GM18867 (cell line): ENCODE data around the gene SERPINB5.

Experiments
- ATAC-seq: cut with Tn5 transposase; IDR thresholded peaks from one replicate; pipeline ENCODE4 v1.9.1; 2021; ENCODE audit warnings: mild to moderate bottlenecking, moderate library complexity; ENCODE audit not compliant: unreplicated experiment

SERPINB5 gene

DNA sequence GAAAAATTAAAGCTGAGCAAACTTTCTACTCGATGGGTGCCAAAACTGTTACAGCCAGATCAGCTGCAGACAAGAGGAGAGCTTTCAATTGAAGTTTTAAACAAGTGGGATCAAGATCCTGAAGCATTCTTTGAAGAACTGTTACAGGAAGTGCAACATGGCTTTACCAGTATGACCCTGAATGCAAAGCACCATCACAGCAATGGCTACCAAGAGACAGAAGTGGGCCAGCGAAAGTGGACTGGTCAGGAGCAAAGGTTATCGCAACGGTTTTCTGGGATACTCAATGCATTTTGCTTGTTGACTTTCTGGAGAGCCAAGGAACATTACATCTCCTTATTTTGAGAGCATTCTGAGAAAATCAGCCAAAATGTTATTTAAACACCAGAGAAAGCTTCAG is 9.1 kb upstream of the SERPINB5 start:
- ATAC-seq: no peak

GRCh38 chr18:63468575-63468974 is 8.2 kb upstream of the SERPINB5 start:
- no peak for ATAC-seq

DNA sequence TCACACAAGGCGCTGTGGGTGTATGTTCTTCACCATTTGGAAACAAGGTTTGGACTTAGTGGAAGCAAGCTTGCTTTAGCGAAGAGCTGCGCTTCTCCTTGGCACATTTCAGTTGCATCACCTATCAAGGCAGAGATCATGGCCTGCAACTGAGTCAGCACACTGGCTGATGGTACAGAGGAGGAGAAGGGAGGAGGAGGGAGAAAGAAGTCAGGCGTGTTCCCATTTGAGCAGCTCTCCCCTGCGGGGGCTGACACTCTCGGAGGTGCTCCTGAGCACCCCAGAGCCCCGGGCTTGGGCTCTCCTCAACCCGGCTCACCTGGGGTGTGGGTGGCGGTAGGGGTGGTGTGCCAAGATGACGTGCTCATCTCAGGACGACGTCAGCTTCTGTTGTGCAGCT is 6.0 kb upstream of the SERPINB5 start:
- ATAC-seq: no peak

DNA sequence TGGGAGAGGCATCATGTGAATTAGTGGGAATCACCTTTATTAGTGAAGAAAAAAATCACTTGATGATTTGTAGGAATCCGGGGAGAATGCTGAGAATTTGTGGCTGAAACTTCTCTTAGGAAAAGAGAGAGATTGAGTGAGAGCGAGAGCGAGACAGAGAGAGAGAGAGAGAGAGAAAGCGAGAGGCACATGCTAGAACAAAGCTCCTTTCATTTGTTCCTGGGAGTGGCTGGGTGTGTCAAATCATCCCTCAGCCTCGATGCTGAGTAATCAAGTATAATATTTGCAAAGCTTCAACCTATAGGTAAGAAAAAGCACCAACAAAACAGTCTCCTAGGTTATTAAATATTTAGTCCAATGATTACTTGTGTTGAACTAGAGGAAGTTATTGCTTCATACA is 4.4 kb upstream of the SERPINB5 start:
- no peak for ATAC-seq

DNA sequence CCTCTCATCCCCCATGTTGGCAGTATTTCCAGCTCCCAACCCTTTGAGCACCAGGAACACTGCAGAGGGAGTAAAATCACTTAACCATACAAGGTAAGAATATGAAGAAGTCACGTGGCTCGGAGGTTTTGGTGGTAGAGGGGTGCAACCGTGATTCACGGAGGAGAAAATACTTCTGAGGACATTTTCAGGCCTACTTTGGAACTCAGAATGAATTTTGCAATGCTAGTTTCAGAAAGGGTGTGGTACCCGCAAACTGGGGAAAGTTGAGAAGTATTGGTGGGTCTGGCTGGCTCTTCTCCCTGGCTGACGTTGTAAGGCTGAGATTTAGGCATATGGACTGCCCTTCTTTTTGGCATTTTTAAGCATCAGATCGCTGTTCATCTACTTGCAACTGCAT is 442 bp downstream of the SERPINB5 start:
- ATAC-seq: no peak

DNA sequence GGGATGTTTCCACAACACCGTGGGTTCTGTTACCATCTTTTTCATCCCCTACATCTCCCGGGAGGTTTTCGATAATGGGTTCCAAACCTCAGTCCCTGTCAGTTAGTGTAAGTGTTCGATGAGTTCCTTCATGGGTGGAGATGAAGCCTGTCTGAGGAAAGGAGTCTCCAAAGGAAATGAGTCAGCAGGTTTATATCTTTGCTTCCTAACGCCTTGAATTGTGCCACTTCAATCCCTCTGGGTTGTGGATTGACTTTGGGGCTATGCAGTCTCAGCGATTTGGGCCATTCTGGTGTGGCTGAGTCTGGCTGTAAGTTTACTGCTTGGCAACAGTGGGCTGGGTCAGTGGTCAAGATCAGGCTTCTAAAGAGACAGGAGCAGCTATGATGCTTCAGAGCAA is 1.2 kb downstream of the SERPINB5 start:
- ATAC-seq: no peak

- ATAC-seq: no peak
Measured at GRCh38 chr18:63479826-63480225, 3.1 kb downstream of the SERPINB5 start.

- no peak for ATAC-seq
Measured at GRCh38 chr18:63480476-63480875, 3.7 kb downstream of the SERPINB5 start.

DNA sequence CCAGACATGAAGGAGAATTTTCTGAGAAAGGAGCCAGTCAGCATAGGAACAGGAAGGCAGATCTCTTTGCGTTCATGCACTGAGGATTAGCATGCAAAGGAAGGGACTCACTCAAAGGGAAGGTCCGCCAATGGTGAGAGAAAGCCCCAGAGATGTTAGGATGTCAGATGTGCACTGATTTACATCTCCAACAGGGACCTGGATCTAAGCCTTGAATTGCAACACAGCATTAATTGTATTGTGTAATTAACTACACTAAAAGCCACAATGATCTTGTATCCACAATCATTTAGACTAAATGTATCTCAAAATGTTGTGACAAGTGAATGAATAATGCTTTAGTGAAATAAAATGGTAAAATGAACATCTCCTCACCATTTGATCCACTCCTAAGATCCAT is 4.2 kb downstream of the SERPINB5 start:
- ATAC-seq: no peak

- ATAC-seq: no peak
Measured at GRCh38 chr18:63487676-63488075, 10.9 kb downstream of the SERPINB5 start.

- ATAC-seq: no peak
Measured at GRCh38 chr18:63488160-63488559, 11.4 kb downstream of the SERPINB5 start.

DNA sequence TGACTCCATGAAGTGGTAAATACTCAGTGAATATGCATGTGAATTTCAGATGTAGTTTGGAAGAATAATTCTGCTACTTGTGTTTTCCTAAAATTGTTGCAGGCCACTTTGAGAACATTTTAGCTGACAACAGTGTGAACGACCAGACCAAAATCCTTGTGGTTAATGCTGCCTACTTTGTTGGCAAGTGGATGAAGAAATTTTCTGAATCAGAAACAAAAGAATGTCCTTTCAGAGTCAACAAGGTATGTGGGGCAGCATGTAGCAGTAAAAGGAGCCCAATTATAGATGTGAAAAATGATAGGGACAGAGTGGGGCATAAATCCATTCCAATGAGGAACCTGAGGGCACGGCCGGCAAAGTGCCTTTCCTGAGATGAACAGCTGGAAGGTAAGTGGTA is 16.1 kb downstream of the SERPINB5 start:
- no peak for ATAC-seq

- no peak for ATAC-seq
Measured at GRCh38 chr18:63495675-63496074, 18.9 kb downstream of the SERPINB5 start.

DNA sequence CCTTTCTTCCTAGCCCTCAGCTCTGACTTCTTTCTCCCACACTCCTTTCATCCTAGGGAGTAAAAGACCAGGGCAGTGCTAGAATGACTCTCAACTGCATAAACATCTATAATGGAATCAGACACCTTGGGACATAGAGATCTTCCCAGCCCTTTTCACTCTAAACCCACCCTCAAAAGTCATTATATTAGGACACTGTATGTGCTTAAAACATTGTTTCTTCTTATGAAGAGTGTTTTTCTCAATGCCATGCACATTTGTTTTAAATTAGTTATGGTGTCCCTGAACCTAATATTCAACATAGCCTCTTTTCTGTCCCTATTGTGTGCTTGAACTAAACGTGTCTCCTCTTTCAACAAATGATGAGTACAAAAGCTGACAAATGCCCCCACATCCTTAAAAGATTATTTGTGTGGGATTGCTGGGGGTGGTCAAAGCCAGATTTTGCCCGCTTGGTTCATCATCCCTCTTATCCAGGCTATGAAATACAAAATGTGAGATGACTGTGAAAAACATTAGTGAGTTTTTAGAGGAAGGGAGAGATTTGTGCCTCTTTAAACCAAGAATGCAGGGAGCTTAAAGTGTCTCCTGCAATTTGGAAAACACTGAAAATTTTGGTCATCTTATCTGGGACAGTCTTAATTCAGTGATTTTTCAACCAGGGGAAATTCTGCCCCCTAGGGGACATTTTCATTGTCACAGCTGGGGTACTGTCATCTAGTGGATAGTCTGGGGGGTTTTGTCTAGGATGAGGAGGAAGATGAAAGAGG is 29.0 kb downstream of the SERPINB5 start:
- peak; percentile 53 for ATAC-seq

DNA sequence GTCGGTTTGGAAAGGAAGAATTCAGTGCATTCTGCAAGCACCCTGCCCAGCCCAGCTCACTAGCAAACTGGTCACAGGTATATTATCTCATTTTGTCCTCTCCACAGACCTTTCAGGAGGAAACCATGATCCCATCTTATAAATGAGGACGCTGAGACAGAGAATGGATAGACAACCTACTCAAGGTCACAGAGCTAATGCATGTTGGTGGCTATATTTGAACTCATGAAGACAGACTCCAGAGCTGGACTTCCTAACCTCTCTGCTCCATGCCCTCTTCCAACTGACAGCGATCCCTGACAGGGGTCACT is 29.5 kb downstream of the SERPINB5 start:
- no peak for ATAC-seq

- ATAC-seq: no peak
Measured at GRCh38 chr18:63508596-63508995, 31.8 kb downstream of the SERPINB5 start.

GRCh38 chr18:63511285-63511684 is 34.5 kb downstream of the SERPINB5 start:
- no peak for ATAC-seq

- no peak for ATAC-seq
Measured at GRCh38 chr18:63514326-63514725, 37.6 kb downstream of the SERPINB5 start.

DNA sequence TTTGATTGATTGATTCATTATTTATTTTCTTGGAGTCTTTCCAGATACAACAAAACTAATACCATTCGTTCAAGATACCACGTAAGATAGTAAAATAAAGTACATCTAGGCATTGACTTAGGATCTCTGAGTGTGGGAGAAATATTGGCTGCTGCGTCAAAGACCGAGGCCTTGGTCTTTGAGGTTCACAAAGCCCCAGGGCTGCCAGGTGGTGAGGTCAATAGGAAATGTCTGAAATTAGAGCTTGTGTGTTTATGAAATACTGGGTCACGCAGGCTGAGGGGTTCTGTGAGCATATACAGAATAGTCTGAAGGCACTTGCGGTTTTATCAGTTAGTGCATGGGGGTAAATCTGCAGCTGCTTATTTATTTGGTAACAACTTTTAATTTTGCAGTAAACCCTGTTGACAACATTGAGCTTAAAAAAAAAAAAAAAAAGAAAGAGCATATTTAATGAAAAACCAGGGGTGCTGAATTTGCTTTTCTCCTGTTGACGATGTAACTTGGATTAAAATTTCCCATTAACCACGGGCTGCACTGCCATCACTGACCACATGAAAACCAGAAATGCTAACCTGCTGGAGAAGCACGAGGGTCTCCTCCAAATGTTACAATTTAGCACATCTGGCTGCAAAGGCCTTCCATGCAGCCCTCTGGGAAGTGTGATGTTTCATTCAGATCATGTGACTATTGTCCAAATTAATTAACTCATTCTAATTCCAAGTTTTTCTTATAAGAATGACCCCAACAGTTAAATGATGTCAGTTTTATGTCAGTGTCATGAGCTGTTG is 38.3 kb downstream of the SERPINB5 start:
- ATAC-seq: no peak

- no peak for ATAC-seq
Measured at GRCh38 chr18:63515801-63516200, 39.0 kb downstream of the SERPINB5 start.

- peak; percentile 91 for ATAC-seq
Measured at GRCh38 chr18:63518178-63519012, 41.6 kb downstream of the SERPINB5 start.
